GM12874 (cell line): Measurements from ENCODE around the gene RNF182.

Experiments
- TF ChIP-seq, protein P1 (sequence below): IDR thresholded peaks from 2 replicates; pipeline ENCODE4 v1.5.1; 2011; ENCODE audit warnings: low read depth, mild to moderate bottlenecking, control low read depth, low read length, moderate library complexity; ENCODE audit not compliant: insufficient read depth

The RNF182 gene

GRCh38 chr6:14022673-14023072, 97.9 kb downstream of the RNF182 start:
- TF ChIP-seq, protein P1, sequence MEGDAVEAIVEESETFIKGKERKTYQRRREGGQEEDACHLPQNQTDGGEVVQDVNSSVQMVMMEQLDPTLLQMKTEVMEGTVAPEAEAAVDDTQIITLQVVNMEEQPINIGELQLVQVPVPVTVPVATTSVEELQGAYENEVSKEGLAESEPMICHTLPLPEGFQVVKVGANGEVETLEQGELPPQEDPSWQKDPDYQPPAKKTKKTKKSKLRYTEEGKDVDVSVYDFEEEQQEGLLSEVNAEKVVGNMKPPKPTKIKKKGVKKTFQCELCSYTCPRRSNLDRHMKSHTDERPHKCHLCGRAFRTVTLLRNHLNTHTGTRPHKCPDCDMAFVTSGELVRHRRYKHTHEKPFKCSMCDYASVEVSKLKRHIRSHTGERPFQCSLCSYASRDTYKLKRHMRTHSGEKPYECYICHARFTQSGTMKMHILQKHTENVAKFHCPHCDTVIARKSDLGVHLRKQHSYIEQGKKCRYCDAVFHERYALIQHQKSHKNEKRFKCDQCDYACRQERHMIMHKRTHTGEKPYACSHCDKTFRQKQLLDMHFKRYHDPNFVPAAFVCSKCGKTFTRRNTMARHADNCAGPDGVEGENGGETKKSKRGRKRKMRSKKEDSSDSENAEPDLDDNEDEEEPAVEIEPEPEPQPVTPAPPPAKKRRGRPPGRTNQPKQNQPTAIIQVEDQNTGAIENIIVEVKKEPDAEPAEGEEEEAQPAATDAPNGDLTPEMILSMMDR: no peak

GRCh38 chr6:14023855-14024254, 99.1 kb downstream of the RNF182 start:
- TF ChIP-seq, protein P1: no peak

- TF ChIP-seq, protein P1: no peak
Observed at GRCh38 chr6:14025160-14025559, 100.4 kb downstream of the RNF182 start.

GRCh38 chr6:14026831-14027539, 102.2 kb downstream of the RNF182 start:
- TF ChIP-seq, protein P1: no peak

- TF ChIP-seq, protein P1: no peak
Observed at GRCh38 chr6:14028631-14029030, 103.9 kb downstream of the RNF182 start.

DNA sequence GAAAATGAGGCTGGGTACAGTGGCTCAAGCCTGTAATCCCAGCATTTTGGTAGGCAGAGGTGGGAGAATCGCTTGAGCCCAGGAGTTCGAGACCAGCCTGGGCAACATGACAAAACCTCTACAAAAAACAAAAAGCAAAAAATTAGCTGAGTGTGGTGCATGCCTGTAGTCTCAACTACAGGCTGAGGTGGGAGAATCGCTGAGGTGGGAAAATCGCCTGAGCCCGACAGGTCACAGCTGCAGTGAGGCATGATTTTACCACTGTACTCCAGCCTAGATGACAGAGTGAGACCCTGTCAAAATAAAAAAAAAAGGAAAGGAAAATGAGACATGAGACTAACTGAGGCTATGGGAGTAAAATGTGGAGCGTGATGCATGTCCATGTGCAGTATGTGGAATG, 104.9 kb downstream of the RNF182 start:
- TF ChIP-seq, protein P1: no peak
